ENCODE data around the gene HBS1L. TPM values are rescaled to one million over a fixed set of nuclear protein-coding genes. Genes with fewer than 3 reads are reported as not detected.

HBS1L gene
- total and polyA plus RNA-seq, 10 of the 15 experiments (the other 5 are each of a cell fraction or from before 2014, with no cell fraction given) = 58.7 to 142 (median 78.8) TPM

- TF ChIP-seq ZNF622 (IDR thresholded peaks at IDR 0.05) (no peak), EP300 (IDR thresholded peaks at IDR 0.05; ENCODE audit: borderline replicate concordance in 1 of 2, control insufficient read depth in 1 of 2, low read depth in 2 of 2, low read length in 2 of 2) (no peak; a peak in 1 of 4 replicates), ZBED1 (IDR thresholded peaks at IDR 0.05; ENCODE audit: borderline replicate concordance) (no peak), ZNF207 (IDR thresholded peaks at IDR 0.05; ENCODE audit: borderline replicate concordance) (no peak; the same call in 1 of the 2 replicates), PAX8 (IDR thresholded peaks at IDR 0.05) (no peak), PRDM15 (CRISPR knock-in tag; IDR thresholded peaks at IDR 0.05) (no peak), IRF3 (IDR thresholded peaks at IDR 0.05) (no peak; the same call in 1 of the 2 replicates), CHD1 (IDR thresholded peaks at IDR 0.05; ENCODE audit: low read depth, low read length) (peak; percentile 48; the same call in 1 of the 2 replicates), ZBTB40 (IDR thresholded peaks at IDR 0.05; ENCODE audit: borderline replicate concordance) (no peak), HCFC1 (IDR thresholded peaks at IDR 0.05; ENCODE audit: low read length) (peak; percentile 69), NRF1 (conservative IDR thresholded peaks at IDR 0.05; ENCODE audit: low read depth, low read length) (peak; percentile 98), ASH2L (IDR thresholded peaks at IDR 0.05; ENCODE audit: borderline replicate concordance, low read depth) (no peak), CEBPB (IDR thresholded peaks at IDR 0.05; ENCODE audit: borderline replicate concordance in 1 of 2, low read depth in 2 of 2, low read length in 2 of 2) (no peak), SMC3 (IDR thresholded peaks at IDR 0.05; ENCODE audit: borderline replicate concordance, low read length) (peak; percentile 25; the same call in 1 of the 2 replicates)
- TF ChIP-seq, protein P1, sequence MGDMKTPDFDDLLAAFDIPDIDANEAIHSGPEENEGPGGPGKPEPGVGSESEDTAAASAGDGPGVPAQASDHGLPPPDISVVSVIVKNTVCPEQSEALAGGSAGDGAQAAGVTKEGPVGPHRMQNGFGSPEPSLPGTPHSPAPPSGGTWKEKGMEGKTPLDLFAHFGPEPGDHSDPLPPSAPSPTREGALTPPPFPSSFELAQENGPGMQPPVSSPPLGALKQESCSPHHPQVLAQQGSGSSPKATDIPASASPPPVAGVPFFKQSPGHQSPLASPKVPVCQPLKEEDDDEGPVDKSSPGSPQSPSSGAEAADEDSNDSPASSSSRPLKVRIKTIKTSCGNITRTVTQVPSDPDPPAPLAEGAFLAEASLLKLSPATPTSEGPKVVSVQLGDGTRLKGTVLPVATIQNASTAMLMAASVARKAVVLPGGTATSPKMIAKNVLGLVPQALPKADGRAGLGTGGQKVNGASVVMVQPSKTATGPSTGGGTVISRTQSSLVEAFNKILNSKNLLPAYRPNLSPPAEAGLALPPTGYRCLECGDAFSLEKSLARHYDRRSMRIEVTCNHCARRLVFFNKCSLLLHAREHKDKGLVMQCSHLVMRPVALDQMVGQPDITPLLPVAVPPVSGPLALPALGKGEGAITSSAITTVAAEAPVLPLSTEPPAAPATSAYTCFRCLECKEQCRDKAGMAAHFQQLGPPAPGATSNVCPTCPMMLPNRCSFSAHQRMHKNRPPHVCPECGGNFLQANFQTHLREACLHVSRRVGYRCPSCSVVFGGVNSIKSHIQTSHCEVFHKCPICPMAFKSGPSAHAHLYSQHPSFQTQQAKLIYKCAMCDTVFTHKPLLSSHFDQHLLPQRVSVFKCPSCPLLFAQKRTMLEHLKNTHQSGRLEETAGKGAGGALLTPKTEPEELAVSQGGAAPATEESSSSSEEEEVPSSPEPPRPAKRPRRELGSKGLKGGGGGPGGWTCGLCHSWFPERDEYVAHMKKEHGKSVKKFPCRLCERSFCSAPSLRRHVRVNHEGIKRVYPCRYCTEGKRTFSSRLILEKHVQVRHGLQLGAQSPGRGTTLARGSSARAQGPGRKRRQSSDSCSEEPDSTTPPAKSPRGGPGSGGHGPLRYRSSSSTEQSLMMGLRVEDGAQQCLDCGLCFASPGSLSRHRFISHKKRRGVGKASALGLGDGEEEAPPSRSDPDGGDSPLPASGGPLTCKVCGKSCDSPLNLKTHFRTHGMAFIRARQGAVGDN (IDR thresholded peaks at IDR 0.05) = peak; percentile 96
Observed at GRCh38 chr6:135054569-135055498, at the start of gene HBS1L (continued).

Measured in GM12878 (cell line).